Stimulated activated CD8-positive, alpha-beta memory T cell treated with anti-CD3 and anti-CD28 coated beads, Interleukin-4, amount 100 ng/mL, for 24 hours (primary cell): Measurements from ENCODE around the gene PRMT2.
"Not testable (repeated sequence)": the region's sequence is repeated elsewhere in the genome, so short reads cannot be mapped to it uniquely, and the experiment has no call there.

Source experiments
- DNase-seq: peaks from one replicate; pipeline ENCODE4 v3.0.0-alpha.2; 2020; ENCODE audit warnings: low read depth

The PRMT2 gene

DNA sequence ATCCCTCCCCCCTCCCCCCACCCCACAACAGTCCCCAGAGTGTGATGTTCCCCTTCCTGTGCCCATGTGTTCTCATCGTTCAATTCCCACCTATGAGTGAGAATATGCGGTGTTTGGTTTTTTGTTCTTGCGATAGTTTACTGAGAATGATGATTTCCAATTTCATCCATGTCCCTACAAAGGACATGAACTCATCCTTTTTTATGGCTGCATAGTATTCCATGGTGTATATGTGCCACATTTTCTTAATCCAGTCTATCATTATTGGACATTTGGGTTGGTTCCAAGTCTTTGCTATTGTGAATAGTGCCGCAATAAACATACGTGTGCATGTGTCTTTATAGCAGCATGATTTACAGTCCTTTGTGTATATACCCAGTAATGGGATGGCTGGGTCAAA, 33.4 kb downstream of the PRMT2 start:
- not testable (repeated sequence) for DNase-seq

DNA sequence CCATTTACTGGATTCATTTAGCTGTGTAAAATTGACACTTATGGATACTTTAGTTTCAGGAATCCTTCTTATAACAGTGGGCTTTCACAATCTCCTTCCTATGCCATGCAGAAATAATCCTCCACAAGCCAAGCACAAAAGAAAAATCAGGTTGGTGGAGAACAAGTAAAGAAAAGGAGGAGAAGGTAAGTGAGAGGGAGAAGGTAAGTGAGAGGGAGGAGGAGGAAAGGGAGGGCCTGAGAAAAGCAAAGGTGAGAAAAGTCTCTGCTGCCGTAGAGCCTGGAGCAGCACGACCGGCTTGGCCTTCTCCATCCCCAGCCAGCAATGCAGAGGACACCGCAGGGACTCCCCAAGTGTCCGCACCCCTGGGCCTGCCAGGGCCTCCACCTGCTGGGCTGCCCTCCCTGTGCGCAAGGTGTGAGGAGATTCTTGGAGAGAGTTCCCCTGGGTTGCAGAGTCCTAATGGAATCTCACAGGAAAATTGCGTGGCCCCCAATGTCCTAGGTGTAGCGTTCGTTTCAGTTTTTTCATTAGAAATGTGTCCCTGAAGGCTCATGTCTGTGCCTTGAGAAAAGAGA, 39.0 kb downstream of the PRMT2 start:
- DNase-seq, result no peak

- DNase-seq, result no peak
Observed at GRCh38 chr21:46675595-46676280, 40.3 kb downstream of the PRMT2 start.

DNA sequence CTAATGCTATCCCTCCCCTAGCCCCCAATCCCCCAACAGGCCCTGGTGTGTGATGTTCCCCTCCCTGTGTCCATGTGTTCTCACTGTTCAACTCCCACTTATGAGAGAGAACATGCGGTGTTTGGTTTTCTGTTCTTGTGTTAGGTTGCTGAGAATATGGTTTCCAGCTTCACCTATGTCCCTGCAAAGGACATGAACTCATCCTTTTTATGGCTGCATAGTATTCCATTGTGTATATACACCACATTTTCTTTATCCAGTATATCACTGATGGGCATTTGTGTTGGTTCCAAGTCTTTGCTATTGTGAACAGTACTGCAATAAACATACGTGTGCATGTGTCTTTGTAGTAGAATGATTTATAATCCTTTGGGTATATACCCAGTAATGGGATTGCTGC, 41.1 kb downstream of the PRMT2 start:
- DNase-seq, result not testable (repeated sequence)

GRCh38 chr21:46681593-46681992, 46.1 kb downstream of the PRMT2 start:
- DNase-seq, result not testable (repeated sequence)

DNA sequence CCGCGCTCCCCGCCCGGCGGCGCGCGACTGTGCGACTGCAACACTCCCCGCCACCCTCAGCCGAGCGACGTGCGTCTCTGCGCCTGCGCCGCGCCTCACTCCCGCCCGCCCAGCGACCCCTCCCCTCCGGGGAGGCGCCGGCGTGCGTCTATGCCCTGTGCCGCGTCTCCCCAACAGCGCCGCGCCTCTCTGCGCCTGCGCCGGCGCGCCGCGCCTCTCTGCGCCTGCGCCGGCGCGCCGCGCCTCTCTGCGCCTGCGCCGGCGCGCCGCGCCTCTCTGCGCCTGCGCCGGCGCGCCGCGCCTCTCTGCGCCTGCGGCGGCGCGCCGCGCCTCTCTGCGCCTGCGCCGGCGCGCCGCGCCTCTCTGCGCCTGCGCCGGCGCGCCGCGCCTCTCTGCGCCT, 63.2 kb downstream of the PRMT2 start:
- not testable (repeated sequence) for DNase-seq

- DNase-seq, result not testable (repeated sequence)
Observed at GRCh38 chr21:46699104-46699503, 63.6 kb downstream of the PRMT2 start.
